K562 (cell line): Measurements from ENCODE around the gene PCDHA7. TPM values are rescaled to one million over a fixed set of nuclear protein-coding genes. Genes with fewer than 3 reads are reported as not detected.

ENCODE experiments used
- ATAC-seq: fragments of 200-7000 bp; cut with Tn5 transposase; 3 replicates; pipeline ENCODE4 v1.9.1; 2020; ENCODE audit warnings: moderate library complexity
- BruUV-seq: library from RNA; stranded (reverse); fragments of 400-500 nt; replicated peaks from 2 replicates; lab custom pipeline; 2021; lab: Mats Ljungman, UMichigan
- CTCF ChIA-PET: fragments of 300-600 bp; formaldehyde crosslinking; extraction: SDS; loops from one replicate; lab custom pipeline; 2021; ENCODE audit warnings: low intra/inter-chr PET ratio; lab: Yijun Ruan, JAX
- POLR2A ChIA-PET: fragments of 300-600, 350-650 bp; sonication (Branson Sonifier 250); formaldehyde crosslinking; extraction: SDS; loops from one replicate; lab custom pipeline; 2021; ENCODE audit warnings: antibody characterized with exemption, inconsistent platforms; lab: Yijun Ruan, JAX
- DNase-seq, 4 experiments: peaks; one replicate each; pipeline versions ENCODE4 v3.0.0 to v3.0.0-alpha.2; 2011 to 2018; ENCODE audit warnings: low spot score in 3 of 4, mixed read lengths in 3 of 4; ENCODE audit errors: extremely low read depth in 1 of 4
- FAIRE-seq: peaks from 2 replicates; lab custom pipeline; 2011; peaks lifted over from hg19 to GRCh38; lab: Jason Lieb, UNC
- H2AFZ ChIP-seq: 2 replicates; pipeline ENCODE4 v1.6.0; 2011; ENCODE audit warnings: low read depth, low read length, control low read depth, inconsistent platforms
- H3K27ac ChIP-seq: fragments of 200-600 bp; 3 replicates; pipeline ENCODE4 v1.8.0; 2011; ENCODE audit warnings: low read depth, mild to moderate bottlenecking, control low read depth, inconsistent platforms, low read length, moderate library complexity, mixed read lengths; ENCODE audit errors: extremely low read depth
- H3K27me3 ChIP-seq, 2 experiments: fragments of 300-600 bp in 1 of 2; 2 replicates in 1 of 2; 3 replicates in 1 of 2; pipeline versions ENCODE4 v1.6.0 to v1.8.0; 2011; ENCODE audit warnings: inconsistent platforms in 2 of 2, low read length in 2 of 2, mild to moderate bottlenecking in 1 of 2, mixed read lengths in 1 of 2, moderate library complexity in 1 of 2; ENCODE audit not compliant: control insufficient read depth in 2 of 2, insufficient read depth in 2 of 2
- H3K36me3 ChIP-seq: fragments of 300-600 bp; 3 replicates; pipeline ENCODE4 v1.8.0; 2011; ENCODE audit warnings: mild to moderate bottlenecking, low read length, inconsistent platforms; ENCODE audit not compliant: control insufficient read depth, insufficient read depth
- H3K4me1 ChIP-seq, 2 experiments: fragments of 200-600 bp in 1 of 2; replicated peaks in 1 of 2; 2 replicates in 1 of 2; 3 replicates in 1 of 2; pipeline versions ENCODE4 v1.5.1 to v1.8.0; 2011; ENCODE audit warnings: inconsistent platforms in 2 of 2, low read length in 2 of 2, mild to moderate bottlenecking in 1 of 2, mixed read lengths in 1 of 2, moderate library complexity in 1 of 2; ENCODE audit not compliant: control insufficient read depth in 2 of 2, insufficient read depth in 2 of 2
- H3K4me2 ChIP-seq: 2 replicates; pipeline ENCODE4 v1.6.1; 2011; ENCODE audit warnings: low read length, control low read depth, inconsistent platforms, mixed read lengths; ENCODE audit not compliant: insufficient read depth
- H3K4me3 ChIP-seq: fragments of 200-600 bp; sonication (generic), shearing (Covaris generic); 2 replicates; pipeline ENCODE4 v1.5.1; 2016; ENCODE audit warnings: control low read depth, inconsistent platforms
- H3K79me2 ChIP-seq: fragments of 200-600 bp; 3 replicates; pipeline ENCODE4 v1.8.0; 2011; ENCODE audit warnings: low read length, inconsistent platforms; ENCODE audit not compliant: control insufficient read depth, insufficient read depth
- H3K9ac ChIP-seq, 2 experiments: 2 replicates each; pipeline versions ENCODE4 v1.6.0 to v1.6.1; 2011; ENCODE audit warnings: low read depth in 2 of 2, low read length in 2 of 2, control low read depth in 1 of 2, inconsistent platforms in 1 of 2, mild to moderate bottlenecking in 1 of 2, mixed read lengths in 1 of 2; ENCODE audit not compliant: insufficient read depth in 1 of 2
- H3K9me1 ChIP-seq: one replicate; pipeline ENCODE4 v1.6.0; 2011; ENCODE audit warnings: inconsistent platforms, mild to moderate bottlenecking, low read length, moderate library complexity; ENCODE audit not compliant: control insufficient read depth, insufficient read depth
- H3K9me3 ChIP-seq: replicated peaks from 2 replicates; pipeline ENCODE4 v1.5.1; 2011; ENCODE audit warnings: low read depth, low read length, inconsistent platforms; ENCODE audit not compliant: control insufficient read depth, insufficient read depth
- H4K20me1 ChIP-seq: replicated peaks from 2 replicates; pipeline ENCODE4 v1.6.1; 2011; ENCODE audit warnings: low read length, inconsistent platforms, mixed read lengths; ENCODE audit not compliant: control insufficient read depth, insufficient read depth
- CTCF ChIP-seq, 3 experiments: IDR thresholded peaks in 2 of 3; conservative IDR thresholded peaks in 1 of 3; 2 replicates each; pipeline ENCODE4 v1.5.1; 2011 to 2012; ENCODE audit warnings: low read length in 3 of 3, mild to moderate bottlenecking in 3 of 3, control low read depth in 2 of 3, improper control_type of control experiment in 1 of 3, inconsistent platforms in 1 of 3, low read depth in 1 of 3, mixed read lengths in 1 of 3, moderate library complexity in 1 of 3; ENCODE audit not compliant: insufficient read depth in 2 of 3
- MBD2 ChIP-seq: sonication (generic); IDR thresholded peaks from 2 replicates; pipeline ENCODE4 v1.6.1; 2016; ENCODE audit warnings: low read depth, borderline replicate concordance
- WGBS: fragments of 100-300 bp; shearing (Covaris generic); methylation state at CpG from one replicate; pipeline ENCODE4 v1.1.6; 2016; ENCODE audit warnings: low coverage, mixed read lengths; ENCODE audit not compliant: insufficient coverage; ENCODE audit errors: missing lambda C conversion rate; 5-methylcytosine and 5-hydroxymethylcytosine counted together
- in situ Hi-C: fragments of 300-500 bp; cut with MboI; formaldehyde crosslinking; loops from 4 replicates; pipeline ENCODE4 v1.15.0; 2018; ENCODE audit warnings: inconsistent platforms, mixed read lengths
- intact Hi-C: fragments of 100-400 bp; cut with micrococcal nuclease; formaldehyde crosslinking; loops from 2 replicates; pipeline ENCODE4 v1.14.2; 2022
- polyA plus RNA-seq, 8 experiments: library from polyadenylated mRNA; depleted of rRNA in 4 of 8; stranded (reverse) in 5 of 8; unstranded in 3 of 8; fragments of >200 nt; fragmentation: Nextera tagmentation in 2 of 8; fragmentation: Illumina TruSeq in 1 of 8; extraction: Ambion mirVana in 2 of 8; extraction: Trizol in 1 of 8; gene quantifications; 2 replicates each; pipeline versions ENCODE4 v1.2.1 to v1.2.3, GENCODE V29; 2011 to 2014; ENCODE audit warnings: inconsistent platforms in 1 of 8, missing spikeins in 1 of 8
- total RNA-seq, 7 experiments: library from RNA; depleted of rRNA in 6 of 7; stranded (reverse); fragments of >200 nt in 6 of 7; fragmentation: Illumina TruSeq in 2 of 7; extraction: Trizol in 2 of 7; gene quantifications; 2 replicates each; pipeline versions ENCODE4 v1.2.1 to v1.2.3, GENCODE V29; 2011 to 2021; ENCODE audit warnings: low replicate concordance in 1 of 7

Gene PCDHA7
- total and polyA plus RNA-seq, 9 of the 15 experiments (the other 6 are each of a cell fraction or from before 2014, with no cell fraction given), result not detected

- TF ChIP-seq CTCF (IDR thresholded peaks at IDR 0.05 in 2 of 3, conservative IDR thresholded peaks at IDR 0.05 in 1 of 3; ENCODE audit: insufficient read depth in 2 of 3, low read depth in 1 of 3, low read length in 3 of 3) (peak; percentile 13 to 28 (median 19); a peak in 2 of 6 replicates), MBD2 (no peak)
- H3K4me3 ChIP-seq, result no peak within 1 kb of the TSS
- H3K9me3 ChIP-seq, result no peaks in the 10 kb centered on the region
- no peaks in the 10 kb centered on the region for H3K9me1 ChIP-seq
- H3K9ac ChIP-seq, result no peak within 1 kb of the TSS
- no peak within 1 kb of the TSS for H3K4me2 ChIP-seq
- 8% methylated on average over 25 of the region's 27 CpGs for WGBS
- H3K4me1 ChIP-seq, result peaks cover 0 to 20% of the 10 kb centered on the region in 2 experiments; a peak in 2 of 5 replicates
- no peaks in the 10 kb centered on the region for H4K20me1 ChIP-seq
- no peaks in the 10 kb centered on the region for H3K79me2 ChIP-seq
- H3K36me3 ChIP-seq, result no peaks in the 10 kb centered on the region
- no peak within 1 kb of the TSS for H3K27ac ChIP-seq
- DNase-seq, result peak in 1 of 4 experiments; percentile 11
- POLR2A ChIA-PET, result no interaction called here
- CTCF ChIA-PET, result no interaction called here
- intact Hi-C loops, result loop anchor here (5.0 kb wide), 1 partner anchor 214 kb away; no protein-coding TSS in a partner anchor
- no peaks in the 10 kb centered on the region for H3K27me3 ChIP-seq
- no TSS peak for BruUV-seq
- ATAC-seq, result no peak
- no peak within 1 kb of the TSS for H2AFZ ChIP-seq
- in situ Hi-C loops, result no loop called here
- no peak for FAIRE-seq
These were observed 6.2 kb upstream of the PCDHA7 start, which contains the start of gene PCDHA6 for GRCh38 chr5:140827704-140828361. Gene PCDHA6 (plus strand): TSS chr5:140827960. CDS start chr5:140828092, 132 bp downstream.
